Bronchial epithelial cell (primary cell): ENCODE data around the gene NOB1. TPM values are rescaled to one million over a fixed set of nuclear protein-coding genes. Genes with fewer than 3 reads are reported as not detected.

Experiments used
- DNase-seq: peaks from one replicate; pipeline ENCODE4 v3.0.0-alpha.2; 2010; ENCODE audit warnings: low read depth
- FAIRE-seq: peaks from 2 replicates; lab custom pipeline; 2011; peaks lifted over from hg19 to GRCh38; lab: Jason Lieb, UNC
- H3K27me3 ChIP-seq: 2 replicates; pipeline ENCODE4 v1.5.1; 2011; ENCODE audit warnings: low read length; ENCODE audit not compliant: control insufficient read depth, insufficient read depth
- H3K36me3 ChIP-seq: 2 replicates; pipeline ENCODE4 v1.5.1; 2011; ENCODE audit warnings: low read length; ENCODE audit not compliant: control insufficient read depth, insufficient read depth
- H3K4me3 ChIP-seq: 2 replicates; pipeline ENCODE4 v1.5.1; 2011; ENCODE audit warnings: mild to moderate bottlenecking, low read depth, low read length, control low read depth
- total RNA-seq: library from RNA; depleted of rRNA; stranded (reverse); fragments of >200 nt; gene quantifications from 2 replicates; pipeline ENCODE4 v1.2.1, GENCODE V29; 2014
- TF ChIP-seq, protein P1 (sequence below): IDR thresholded peaks from 2 replicates; pipeline ENCODE4 v1.5.1; 2011; ENCODE audit warnings: mild to moderate bottlenecking, moderate library complexity, low read length, control low read depth, inconsistent platforms; ENCODE audit not compliant: insufficient read depth, severe bottlenecking

The NOB1 gene
- total RNA-seq, 1 donor from 2014 or later: 24.7 TPM

DNA sequence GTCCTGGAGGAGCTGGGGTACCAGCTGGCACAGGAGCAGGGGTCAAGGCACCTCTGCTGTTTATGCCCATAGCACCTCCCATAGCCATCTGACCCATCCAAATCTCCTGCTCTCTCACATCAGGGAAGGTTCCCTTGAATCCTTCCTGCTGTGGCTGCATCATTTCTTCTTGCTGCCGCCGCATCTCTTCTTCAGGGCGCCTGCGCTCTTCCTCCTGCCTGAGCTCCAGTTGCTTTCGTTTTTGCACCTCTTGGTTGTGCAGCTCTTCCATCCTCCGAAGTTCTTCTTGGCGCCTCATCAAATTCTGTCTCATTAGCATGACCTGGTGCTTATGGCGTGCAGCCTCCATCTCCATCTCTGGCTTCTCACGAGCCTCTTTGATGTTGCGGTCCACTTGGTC is 2.0 kb upstream of the NOB1 start:
- no peak overlapping the region for H3K4me3 ChIP-seq
- no peaks in the 10 kb centered on the region for H3K27me3 ChIP-seq
- FAIRE-seq: no peak
- DNase-seq: no peak
- TF ChIP-seq, protein P1, sequence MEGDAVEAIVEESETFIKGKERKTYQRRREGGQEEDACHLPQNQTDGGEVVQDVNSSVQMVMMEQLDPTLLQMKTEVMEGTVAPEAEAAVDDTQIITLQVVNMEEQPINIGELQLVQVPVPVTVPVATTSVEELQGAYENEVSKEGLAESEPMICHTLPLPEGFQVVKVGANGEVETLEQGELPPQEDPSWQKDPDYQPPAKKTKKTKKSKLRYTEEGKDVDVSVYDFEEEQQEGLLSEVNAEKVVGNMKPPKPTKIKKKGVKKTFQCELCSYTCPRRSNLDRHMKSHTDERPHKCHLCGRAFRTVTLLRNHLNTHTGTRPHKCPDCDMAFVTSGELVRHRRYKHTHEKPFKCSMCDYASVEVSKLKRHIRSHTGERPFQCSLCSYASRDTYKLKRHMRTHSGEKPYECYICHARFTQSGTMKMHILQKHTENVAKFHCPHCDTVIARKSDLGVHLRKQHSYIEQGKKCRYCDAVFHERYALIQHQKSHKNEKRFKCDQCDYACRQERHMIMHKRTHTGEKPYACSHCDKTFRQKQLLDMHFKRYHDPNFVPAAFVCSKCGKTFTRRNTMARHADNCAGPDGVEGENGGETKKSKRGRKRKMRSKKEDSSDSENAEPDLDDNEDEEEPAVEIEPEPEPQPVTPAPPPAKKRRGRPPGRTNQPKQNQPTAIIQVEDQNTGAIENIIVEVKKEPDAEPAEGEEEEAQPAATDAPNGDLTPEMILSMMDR: no peak
- H3K36me3 ChIP-seq: no peaks in the 10 kb centered on the region

DNA sequence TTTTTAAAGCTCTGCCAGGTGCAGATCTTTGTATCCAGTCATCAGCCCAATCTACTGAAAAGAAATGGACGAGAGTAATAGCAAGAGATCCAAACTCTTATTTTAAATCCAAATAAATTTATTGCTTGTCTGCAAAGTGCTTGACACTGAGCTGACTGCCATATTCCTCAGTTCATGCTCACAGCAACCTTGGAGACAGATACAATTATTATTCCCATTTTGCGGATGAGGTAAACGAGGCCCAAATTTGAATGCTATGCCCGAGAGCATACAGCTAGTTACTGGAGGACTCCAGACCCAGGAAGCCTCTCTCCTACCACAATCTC is 620 bp downstream of the NOB1 start:
- FAIRE-seq (no peak), DNase-seq (no peak)
- Histone ChIP-seq H3K27me3 (no peaks in the 10 kb centered on the region), H3K4me3 (peak overlapping the region; percentile 98), H3K36me3 (peaks cover 3% of the 10 kb centered on the region)
- TF ChIP-seq, protein P1: no peak

DNA sequence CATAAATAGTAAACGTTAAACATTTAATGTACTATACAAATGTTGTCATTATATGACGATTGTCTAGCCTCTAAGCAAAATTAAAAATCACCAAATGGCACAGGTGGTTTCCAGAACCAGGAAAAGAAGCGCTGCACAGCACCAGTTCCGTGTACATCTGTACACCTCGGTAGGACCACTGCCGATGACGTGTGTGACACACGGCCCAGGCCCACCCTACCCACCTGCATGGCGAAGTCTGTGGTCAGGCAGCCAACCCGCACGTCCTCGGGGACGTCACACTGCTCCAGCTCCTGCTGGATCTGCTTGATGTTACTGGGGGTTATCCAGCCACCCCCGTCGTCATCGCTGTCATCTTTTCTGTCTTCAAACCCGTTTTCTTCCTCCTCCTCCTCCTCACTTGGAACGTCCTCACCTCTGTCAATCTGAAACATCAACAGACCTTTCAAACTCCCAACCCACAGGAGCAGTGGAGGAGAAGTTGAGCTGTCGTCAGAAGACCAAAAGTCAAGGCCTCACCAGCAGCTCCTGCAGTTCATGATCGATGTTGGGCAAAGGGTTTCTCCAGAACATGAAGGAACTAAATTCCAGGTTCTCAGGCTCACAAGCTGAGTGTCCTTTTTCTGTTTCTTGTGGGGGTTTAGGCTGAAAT is 5.9 kb downstream of the NOB1 start:
- DNase-seq (no peak), FAIRE-seq (peak; percentile 70)
- TF ChIP-seq, protein P1: no peak
- no peak overlapping the region for H3K4me3 ChIP-seq
- H3K36me3 ChIP-seq: peaks cover 36% of the 10 kb centered on the region
- no peaks in the 10 kb centered on the region for H3K27me3 ChIP-seq

DNA sequence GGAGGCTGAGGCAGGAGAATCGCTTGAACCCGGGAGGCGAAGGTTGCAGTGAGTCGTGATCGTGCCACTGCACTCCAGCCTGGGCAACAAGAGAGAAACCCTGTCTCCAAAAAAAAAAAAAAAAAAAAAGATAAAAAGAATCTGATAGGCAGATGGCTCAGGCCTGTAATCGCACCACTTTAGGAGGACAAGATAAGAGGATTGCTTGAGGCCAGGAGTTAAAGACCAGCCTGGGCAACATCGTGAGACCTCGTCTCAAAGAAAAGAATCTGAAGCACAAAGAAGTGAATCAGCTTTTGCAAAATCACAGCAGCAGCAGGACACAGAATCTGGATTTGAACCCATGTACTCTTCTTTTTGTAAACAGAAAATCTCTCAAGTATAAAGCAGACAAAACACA is 7.6 kb downstream of the NOB1 start:
- DNase-seq (no peak), FAIRE-seq (no peak)
- no peak overlapping the region for H3K4me3 ChIP-seq
- TF ChIP-seq, protein P1: no peak
- H3K36me3 ChIP-seq: peaks cover 42% of the 10 kb centered on the region
- no peaks in the 10 kb centered on the region for H3K27me3 ChIP-seq

DNA sequence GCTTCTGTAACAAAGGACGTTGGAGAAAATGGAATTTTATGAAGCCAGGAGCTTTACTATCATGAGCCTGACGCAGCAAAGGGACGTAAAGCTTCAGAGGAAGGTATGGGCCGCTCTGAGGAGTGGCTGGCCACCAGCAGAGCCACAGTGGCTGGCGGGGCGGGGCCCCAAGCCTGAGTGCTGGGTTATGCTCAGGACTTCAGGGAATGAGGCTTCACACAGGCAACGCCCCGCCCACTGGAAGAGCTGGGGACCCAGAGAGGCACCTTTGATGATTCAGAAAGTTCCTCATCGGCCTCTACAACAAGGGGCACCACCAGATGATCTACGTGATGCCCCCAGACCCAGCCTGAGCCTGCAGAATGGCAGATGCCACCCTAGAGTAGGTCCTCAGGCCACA is 8.8 kb downstream of the NOB1 start:
- peaks cover 45% of the 10 kb centered on the region for H3K36me3 ChIP-seq
- FAIRE-seq (no peak), DNase-seq (no peak)
- H3K4me3 ChIP-seq: no peak overlapping the region
- no peaks in the 10 kb centered on the region for H3K27me3 ChIP-seq
- TF ChIP-seq, protein P1: no peak

DNA sequence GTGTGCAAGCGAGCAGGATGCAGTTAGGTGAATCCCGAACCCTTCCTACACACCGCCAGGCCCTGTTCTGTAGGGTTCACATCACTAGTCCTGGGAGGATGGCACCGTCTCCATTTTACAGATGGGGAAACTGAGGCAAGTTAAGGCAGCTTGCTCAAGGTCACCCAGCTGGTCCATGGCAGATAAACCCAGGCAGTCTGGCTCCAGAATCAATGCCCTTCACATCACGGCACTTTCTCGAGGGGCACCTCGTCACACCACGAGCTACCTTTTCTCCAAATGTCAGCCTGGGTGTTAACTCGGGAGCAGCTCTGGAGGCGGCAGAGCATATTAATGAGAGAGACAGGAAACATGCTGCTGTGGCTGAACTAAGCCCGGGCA is 9.5 kb downstream of the NOB1 start:
- DNase-seq (no peak), FAIRE-seq (peak; percentile 28)
- Histone ChIP-seq H3K36me3 (peaks cover 45% of the 10 kb centered on the region), H3K4me3 (no peak overlapping the region), H3K27me3 (no peaks in the 10 kb centered on the region)
- TF ChIP-seq, protein P1: no peak
